ENCODE results near the gene INO80D. TPM values are rescaled to one million over a fixed set of nuclear protein-coding genes. Genes with fewer than 3 reads are reported as not detected.
A peak's percentile ranks its signal among the peaks of the same experiment; 100 is the strongest.
"Not testable (repeated sequence)": the region's sequence is repeated elsewhere in the genome, so short reads cannot be mapped to it uniquely, and the experiment has no call there.

INO80D gene, protein sequence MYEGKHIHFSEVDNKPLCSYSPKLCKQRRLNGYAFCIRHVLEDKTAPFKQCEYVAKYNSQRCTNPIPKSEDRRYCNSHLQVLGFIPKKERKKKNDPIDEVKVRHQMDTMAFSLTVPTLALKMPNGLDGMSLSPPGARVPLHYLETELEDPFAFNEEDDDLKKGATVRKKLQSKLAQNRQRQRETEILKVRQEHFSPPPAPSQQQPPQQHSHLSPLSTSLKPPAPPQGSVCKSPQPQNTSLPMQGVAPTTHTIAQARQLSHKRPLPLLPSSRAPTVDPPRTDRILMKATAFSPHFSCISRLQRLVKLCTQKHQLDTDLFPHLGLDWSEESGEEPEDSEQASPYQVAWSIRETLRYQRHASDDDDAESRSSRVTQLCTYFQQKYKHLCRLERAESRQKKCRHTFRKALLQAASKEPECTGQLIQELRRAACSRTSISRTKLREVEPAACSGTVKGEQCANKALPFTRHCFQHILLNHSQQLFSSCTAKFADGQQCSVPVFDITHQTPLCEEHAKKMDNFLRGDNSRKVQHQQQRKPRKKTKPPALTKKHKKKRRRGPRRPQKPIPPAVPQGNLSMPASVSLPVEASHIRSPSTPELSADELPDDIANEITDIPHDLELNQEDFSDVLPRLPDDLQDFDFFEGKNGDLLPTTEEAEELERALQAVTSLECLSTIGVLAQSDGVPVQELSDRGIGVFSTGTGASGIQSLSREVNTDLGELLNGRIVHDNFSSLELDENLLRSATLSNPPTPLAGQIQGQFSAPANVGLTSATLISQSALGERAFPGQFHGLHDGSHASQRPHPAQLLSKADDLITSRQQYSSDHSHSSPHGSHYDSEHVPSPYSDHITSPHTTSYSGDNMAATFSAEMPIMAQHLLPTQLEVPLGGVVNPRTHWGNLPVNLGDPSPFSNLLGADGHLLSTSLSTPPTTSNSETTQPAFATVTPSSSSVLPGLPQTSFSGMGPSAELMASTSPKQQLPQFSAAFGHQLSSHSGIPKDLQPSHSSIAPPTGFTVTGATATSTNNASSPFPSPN
- polyA plus RNA-seq (2012; ENCODE audit: missing spikeins): 4.6 TPM

DNA sequence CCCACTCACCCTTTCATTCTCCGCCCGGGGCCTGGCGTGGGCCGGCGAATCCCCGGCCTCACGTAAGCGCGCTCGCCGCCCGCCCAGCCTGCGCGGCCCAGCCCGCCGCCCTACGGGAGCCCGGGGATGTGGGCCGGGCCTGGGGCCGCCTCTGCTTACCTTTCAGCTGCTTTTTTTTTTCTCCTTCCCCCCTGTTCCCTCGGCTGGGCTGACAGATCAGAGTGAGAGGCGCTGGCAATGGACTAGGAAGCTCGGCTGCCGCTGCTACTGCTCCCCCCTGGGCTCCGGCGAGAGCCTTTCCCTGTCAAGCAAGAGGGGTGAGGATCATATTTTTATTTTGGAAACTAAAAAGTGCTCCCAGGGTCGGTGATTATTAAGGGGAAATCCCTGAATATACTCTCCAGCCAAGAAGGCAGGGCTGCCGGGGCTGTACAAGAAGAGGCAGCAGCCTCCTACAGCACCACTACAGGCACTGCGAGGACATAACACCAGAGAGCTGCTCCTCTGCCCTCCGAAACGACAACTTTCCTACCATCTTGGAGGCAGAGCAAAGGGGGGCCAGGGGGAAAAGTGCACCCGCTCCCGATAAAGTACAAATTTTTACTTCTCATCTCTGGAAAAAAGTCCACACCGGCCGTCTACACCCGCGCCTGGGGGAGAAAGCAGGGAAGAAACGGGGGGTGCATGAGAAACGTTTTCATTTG, at the start of gene INO80D:
TSS of gene INO80D (minus strand) at position 433 of the 704 bp plus-strand sequence. CDS start 23,158 bp downstream, outside the sequence.
- DNase-seq (ENCODE audit: insufficient read length) (peak; percentile 50), FAIRE-seq (peak; percentile 94)
- TF ChIP-seq POLR2AphosphoS5 (IDR thresholded peaks at IDR 0.05; ENCODE audit: low read depth, low read length): peak; percentile 67; the same call in 1 of the 2 replicates
- peak; percentile 43 for TF ChIP-seq TAF1 (IDR thresholded peaks at IDR 0.05; ENCODE audit: borderline replicate concordance, low read depth, low read length)
- peak; percentile 84 for TF ChIP-seq POLR2A (IDR thresholded peaks at IDR 0.05; ENCODE audit: low read depth, low read length)

DNA sequence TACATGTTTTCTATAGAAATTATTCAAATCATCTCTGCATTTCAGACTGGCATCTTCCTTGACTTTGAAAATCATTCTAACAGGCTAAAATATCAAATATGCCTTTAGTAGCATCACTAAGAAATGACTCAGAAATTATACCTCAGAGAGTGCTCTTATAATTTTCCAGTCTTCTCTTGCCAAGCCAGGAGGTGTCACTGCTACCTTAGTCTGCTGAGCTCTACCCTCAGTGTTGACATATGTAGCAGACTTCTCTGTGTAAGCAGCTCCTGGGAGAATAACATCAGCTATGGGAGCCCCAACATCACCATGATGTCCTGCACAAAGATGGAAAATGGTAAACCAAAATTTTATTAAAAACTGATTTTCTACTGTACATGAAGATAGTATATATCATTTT, 41.7 kb upstream of the INO80D start:
- FAIRE-seq (no peak), DNase-seq (ENCODE audit: insufficient read length) (no peak)
- TF ChIP-seq TAF1 (IDR thresholded peaks at IDR 0.05; ENCODE audit: borderline replicate concordance, low read depth, low read length): no peak
- no peak for TF ChIP-seq POLR2AphosphoS5 (IDR thresholded peaks at IDR 0.05; ENCODE audit: low read depth, low read length)
- TF ChIP-seq POLR2A (IDR thresholded peaks at IDR 0.05; ENCODE audit: low read depth, low read length): no peak

DNA sequence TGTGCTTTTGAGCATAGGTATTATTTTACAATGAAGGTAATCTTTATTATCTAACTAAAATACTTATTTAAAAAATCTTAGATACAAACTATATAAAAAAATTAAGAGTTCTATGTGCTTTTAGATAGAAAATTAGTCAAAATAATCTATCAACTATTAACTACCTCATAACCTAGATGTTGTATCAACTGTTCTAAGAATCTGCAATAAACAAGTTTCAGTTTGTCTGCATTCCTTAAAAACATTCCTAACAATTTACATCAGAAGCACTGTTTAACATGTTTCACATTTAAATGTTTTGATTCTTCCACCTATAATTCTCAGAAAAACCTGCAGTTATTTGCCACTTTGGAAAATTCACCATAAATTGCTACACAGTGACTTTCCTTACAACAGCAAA, 39.9 kb upstream of the INO80D start:
- TF ChIP-seq POLR2A (IDR thresholded peaks at IDR 0.05; ENCODE audit: low read depth, low read length) (no peak), POLR2AphosphoS5 (IDR thresholded peaks at IDR 0.05; ENCODE audit: low read depth, low read length) (no peak), TAF1 (IDR thresholded peaks at IDR 0.05; ENCODE audit: borderline replicate concordance, low read depth, low read length) (no peak)
- FAIRE-seq: no peak
- DNase-seq (ENCODE audit: insufficient read length): no peak

DNA sequence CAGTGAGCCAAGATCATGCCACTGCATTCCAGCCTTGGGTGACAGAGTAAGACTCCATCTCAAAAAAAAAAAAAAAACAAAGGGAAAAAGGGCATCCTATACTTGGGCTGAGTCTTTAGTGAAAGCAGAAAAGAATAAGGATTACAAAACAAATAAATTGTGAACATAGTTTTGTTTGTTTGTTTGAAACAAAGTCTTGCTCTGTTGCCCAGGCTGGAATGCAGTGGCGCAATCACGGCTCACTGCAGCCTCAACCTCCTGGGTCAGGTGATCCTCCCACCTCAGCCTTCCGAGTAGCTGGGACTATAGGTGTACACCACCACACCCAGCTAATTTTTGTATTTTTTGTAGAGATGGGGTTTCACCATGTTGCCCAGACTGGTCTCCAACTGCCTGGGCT, 36.6 kb upstream of the INO80D start:
- FAIRE-seq; DNase-seq (ENCODE audit: insufficient read length): not testable (repeated sequence)

DNA sequence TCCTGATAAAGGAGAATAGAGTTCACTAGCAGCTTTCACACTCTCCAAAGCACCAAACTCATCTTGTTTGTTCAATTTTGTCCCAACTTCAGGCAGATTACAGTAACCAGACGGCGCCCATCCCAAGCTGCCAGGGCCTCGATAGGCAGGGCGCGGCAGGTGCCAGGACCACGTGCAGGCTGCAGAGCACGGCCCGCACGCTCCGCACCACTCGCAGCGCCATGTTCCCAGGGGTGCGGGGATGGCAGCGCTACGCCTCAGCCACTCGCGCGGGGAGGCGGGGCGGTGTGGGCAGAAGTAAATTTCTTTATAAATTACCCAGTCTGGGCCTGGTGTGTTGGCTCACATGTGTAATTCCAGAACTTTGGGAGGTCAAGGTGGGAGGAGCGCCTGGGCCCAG, 30.3 kb upstream of the INO80D start:
- no peak for DNase-seq (ENCODE audit: insufficient read length)
- TF ChIP-seq POLR2A (IDR thresholded peaks at IDR 0.05; ENCODE audit: low read depth, low read length) (no peak), POLR2AphosphoS5 (IDR thresholded peaks at IDR 0.05; ENCODE audit: low read depth, low read length) (no peak), TAF1 (IDR thresholded peaks at IDR 0.05; ENCODE audit: borderline replicate concordance, low read depth, low read length) (no peak)
- FAIRE-seq: no peak

DNA sequence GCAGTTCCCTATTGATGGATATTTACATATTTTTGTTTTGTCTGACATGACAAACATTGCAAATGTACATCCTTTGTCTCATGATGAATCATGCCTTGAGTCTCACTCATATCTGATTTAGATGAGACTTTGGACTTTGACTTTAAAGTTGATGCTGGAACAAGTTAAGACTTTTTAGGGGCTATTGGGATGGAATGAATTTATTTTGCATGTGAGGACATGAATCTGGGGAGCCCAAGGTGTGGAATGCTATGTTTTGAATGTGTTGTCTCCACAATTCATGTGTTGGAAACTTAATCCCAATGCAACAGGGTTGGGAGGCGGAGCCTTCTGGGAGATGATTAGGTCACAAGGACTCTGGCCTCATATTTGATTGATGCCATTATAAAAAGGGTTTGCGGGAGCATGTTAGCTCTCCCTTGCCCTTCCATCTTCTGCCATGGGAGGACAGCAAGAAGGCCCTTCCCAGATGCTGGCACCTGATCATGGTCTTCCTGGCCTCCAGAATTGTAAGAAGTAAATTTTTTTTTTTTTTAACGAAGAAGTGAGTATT, 29.1 kb upstream of the INO80D start:
- FAIRE-seq (no peak), DNase-seq (ENCODE audit: insufficient read length) (no peak)
- TF ChIP-seq POLR2A (IDR thresholded peaks at IDR 0.05; ENCODE audit: low read depth, low read length) (no peak), TAF1 (IDR thresholded peaks at IDR 0.05; ENCODE audit: borderline replicate concordance, low read depth, low read length) (no peak), POLR2AphosphoS5 (IDR thresholded peaks at IDR 0.05; ENCODE audit: low read depth, low read length) (no peak)

DNA sequence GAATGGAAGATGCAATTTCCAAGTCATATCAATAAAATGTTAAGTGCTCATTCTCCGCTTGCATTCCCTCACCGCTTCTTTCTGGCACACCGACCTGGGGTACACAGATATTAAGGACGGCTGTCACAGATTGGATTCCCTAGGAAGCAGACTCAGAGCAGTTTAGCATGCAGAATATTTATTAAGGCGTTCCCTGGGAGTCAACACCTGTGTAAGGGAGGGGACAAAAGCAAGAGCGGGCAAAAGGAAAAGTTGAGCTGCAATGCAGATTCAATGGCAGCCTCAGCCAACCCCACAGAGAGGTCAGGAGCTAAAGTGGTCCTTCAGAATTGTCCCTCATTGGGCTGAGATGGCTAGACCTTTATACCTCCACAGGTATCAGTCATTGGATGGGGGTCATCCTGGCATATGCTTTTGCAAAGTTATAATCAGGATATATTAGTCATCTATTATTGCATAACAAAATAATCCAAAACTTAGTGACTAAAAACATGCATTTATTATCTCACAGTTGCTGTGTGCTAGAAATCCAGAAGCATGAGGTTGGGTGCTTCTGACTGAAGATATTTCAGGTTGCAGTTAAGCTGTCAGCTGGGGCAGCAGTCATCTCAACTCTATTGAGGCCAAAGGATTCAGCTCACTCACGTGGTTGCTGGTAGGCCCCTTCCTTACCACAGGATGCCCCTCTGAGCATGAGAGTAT, 27.0 kb upstream of the INO80D start:
- TF ChIP-seq TAF1 (IDR thresholded peaks at IDR 0.05; ENCODE audit: borderline replicate concordance, low read depth, low read length): no peak
- no peak for TF ChIP-seq POLR2AphosphoS5 (IDR thresholded peaks at IDR 0.05; ENCODE audit: low read depth, low read length)
- no peak for TF ChIP-seq POLR2A (IDR thresholded peaks at IDR 0.05; ENCODE audit: low read depth, low read length)
- FAIRE-seq: no peak
- DNase-seq (ENCODE audit: insufficient read length): no peak

DNA sequence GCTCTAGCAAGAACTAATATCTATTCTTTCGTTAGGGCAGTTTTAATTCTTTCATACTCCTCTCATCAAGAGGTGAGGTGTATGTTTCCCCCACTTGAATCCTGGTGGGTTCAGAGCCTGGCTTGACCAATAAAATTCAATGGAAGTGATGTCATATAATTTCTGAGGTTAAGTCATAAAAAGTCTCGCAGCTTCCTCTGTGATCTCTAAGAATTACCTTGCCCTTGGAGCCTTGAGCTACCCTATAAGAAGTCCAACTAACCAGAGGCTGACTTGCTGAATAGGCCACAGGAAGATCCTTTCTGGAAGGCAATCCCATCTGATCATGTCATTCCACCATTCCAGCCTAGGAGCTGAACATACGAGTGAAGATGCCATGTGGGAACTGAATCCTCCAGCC, 26.1 kb upstream of the INO80D start:
- no peak for TF ChIP-seq TAF1 (IDR thresholded peaks at IDR 0.05; ENCODE audit: borderline replicate concordance, low read depth, low read length)
- no peak for TF ChIP-seq POLR2AphosphoS5 (IDR thresholded peaks at IDR 0.05; ENCODE audit: low read depth, low read length)
- TF ChIP-seq POLR2A (IDR thresholded peaks at IDR 0.05; ENCODE audit: low read depth, low read length): no peak
- FAIRE-seq (no peak), DNase-seq (ENCODE audit: insufficient read length) (no peak)

DNA sequence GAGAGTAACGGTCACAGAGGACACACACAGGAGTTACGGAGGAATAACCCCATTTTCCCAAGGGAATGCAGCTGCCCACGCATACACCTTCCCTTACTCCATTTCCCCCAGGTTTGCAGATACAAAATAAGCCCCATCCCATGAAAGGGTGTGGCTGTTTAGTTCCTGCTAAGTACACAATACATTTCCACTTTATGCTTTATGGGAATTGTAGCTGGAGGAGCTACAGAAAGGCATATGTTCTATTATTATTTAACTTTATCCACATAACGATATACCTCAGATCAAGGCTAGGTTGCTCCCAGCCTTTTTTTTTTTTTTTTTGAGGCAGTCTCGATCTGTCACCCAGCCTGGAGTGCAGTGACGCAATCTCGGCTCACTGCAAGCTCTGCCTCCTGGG, 22.7 kb upstream of the INO80D start:
- DNase-seq (ENCODE audit: insufficient read length) (no peak), FAIRE-seq (no peak)
- TF ChIP-seq POLR2A (IDR thresholded peaks at IDR 0.05; ENCODE audit: low read depth, low read length) (no peak), TAF1 (IDR thresholded peaks at IDR 0.05; ENCODE audit: borderline replicate concordance, low read depth, low read length) (no peak), POLR2AphosphoS5 (IDR thresholded peaks at IDR 0.05; ENCODE audit: low read depth, low read length) (no peak)

DNA sequence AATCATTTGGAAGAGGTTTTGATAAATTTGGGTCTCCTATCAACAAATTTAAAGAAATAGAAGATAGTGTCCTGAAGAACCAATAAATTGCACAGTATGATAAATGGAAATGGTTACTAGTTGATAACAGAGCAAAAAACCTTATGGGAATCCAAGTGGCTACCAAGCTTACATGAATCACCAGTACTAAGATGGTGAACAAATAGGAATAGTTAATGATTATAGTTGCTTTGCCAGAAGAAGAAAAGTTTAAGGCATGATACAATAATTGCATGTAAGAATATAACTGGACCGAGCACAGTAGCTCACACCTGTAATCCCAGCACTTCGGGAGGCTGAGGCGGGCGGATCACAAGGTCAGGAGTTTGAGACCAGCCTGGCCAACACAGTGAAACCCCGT, 19.6 kb upstream of the INO80D start:
- FAIRE-seq (no peak), DNase-seq (ENCODE audit: insufficient read length) (no peak)
- TF ChIP-seq POLR2AphosphoS5 (IDR thresholded peaks at IDR 0.05; ENCODE audit: low read depth, low read length) (no peak), TAF1 (IDR thresholded peaks at IDR 0.05; ENCODE audit: borderline replicate concordance, low read depth, low read length) (no peak), POLR2A (IDR thresholded peaks at IDR 0.05; ENCODE audit: low read depth, low read length) (no peak)
